GM23248 (cell line): ENCODE data around the gene VASP. TPM values are rescaled to one million over a fixed set of nuclear protein-coding genes. Genes with fewer than 3 reads are reported as not detected.

Experiments
- DNase-seq: peaks from one replicate; pipeline ENCODE4 v3.0.0-alpha.2; 2015
- H2AFZ ChIP-seq: fragments of 200-600 bp; sonication (generic); 2 replicates; pipeline ENCODE4 v1.6.1; 2016; ENCODE audit warnings: antibody characterized with exemption
- H3F3A ChIP-seq: fragments of 200-600 bp; sonication (generic); 2 replicates; pipeline ENCODE4 v1.6.1; 2016; ENCODE audit warnings: mild to moderate bottlenecking, antibody characterized with exemption, mixed run types; ENCODE audit not compliant: insufficient read depth
- H3K27ac ChIP-seq: fragments of 200-600 bp; sonication (generic); 2 replicates; pipeline ENCODE4 v1.5.1; 2016; ENCODE audit warnings: mild to moderate bottlenecking
- H3K27me3 ChIP-seq: fragments of 200-600 bp; sonication (generic); replicated peaks from 2 replicates; pipeline ENCODE4 v1.6.1; 2016; ENCODE audit warnings: mild to moderate bottlenecking; ENCODE audit not compliant: insufficient read depth
- H3K36me3 ChIP-seq: fragments of 200-600 bp; sonication (generic); 2 replicates; pipeline ENCODE4 v1.6.1; 2016; ENCODE audit warnings: low read depth, mild to moderate bottlenecking
- H3K4me1 ChIP-seq: fragments of 200-600 bp; sonication (generic); 2 replicates; pipeline ENCODE4 v1.6.1; 2016; ENCODE audit warnings: mild to moderate bottlenecking; ENCODE audit not compliant: insufficient read depth
- H3K4me2 ChIP-seq: fragments of 200-600 bp; sonication (generic); one replicate; pipeline ENCODE4 v1.6.1; 2016; ENCODE audit warnings: mild to moderate bottlenecking; ENCODE audit not compliant: unreplicated experiment
- H3K4me3 ChIP-seq: fragments of 200-600 bp; sonication (generic); 2 replicates; pipeline ENCODE4 v1.5.1; 2016; ENCODE audit warnings: mild to moderate bottlenecking
- H3K79me2 ChIP-seq: fragments of 200-600 bp; sonication (generic); 2 replicates; pipeline ENCODE4 v1.6.1; 2016; ENCODE audit warnings: mild to moderate bottlenecking; ENCODE audit not compliant: insufficient read depth
- H3K9ac ChIP-seq: fragments of 200-600 bp; sonication (generic); 2 replicates; pipeline ENCODE4 v1.6.1; 2016; ENCODE audit warnings: mild to moderate bottlenecking
- H3K9me2 ChIP-seq: fragments of 200-600 bp; sonication (generic); 2 replicates; pipeline ENCODE4 v1.6.1; 2016; ENCODE audit warnings: mixed run types, mild to moderate bottlenecking, moderate library complexity; ENCODE audit not compliant: insufficient read depth
- H3K9me3 ChIP-seq: fragments of 200-600 bp; sonication (generic); one replicate; pipeline ENCODE4 v1.6.1; 2017; ENCODE audit warnings: low read depth
- H4K20me1 ChIP-seq: fragments of 200-600 bp; sonication (generic); 2 replicates; pipeline ENCODE4 v1.6.0; 2016; ENCODE audit not compliant: insufficient read depth
- EZH2 ChIP-seq: fragments of 200-600 bp; sonication (generic); IDR thresholded peaks from 2 replicates; pipeline ENCODE4 v1.6.1; 2018; ENCODE audit warnings: antibody characterized with exemption, mild to moderate bottlenecking; ENCODE audit not compliant: insufficient read depth, poor library complexity, severe bottlenecking
- EZH2phosphoT487 ChIP-seq: fragments of 200-600 bp; sonication (generic); IDR thresholded peaks from 2 replicates; pipeline ENCODE4 v1.6.1; 2018; ENCODE audit warnings: antibody characterized with exemption, moderate library complexity, mild to moderate bottlenecking, low read depth; ENCODE audit not compliant: insufficient read depth
- WGBS, 2 experiments: methylation state at CpG; one replicate each; pipeline ENCODE4 v1.1.6; 2015 to 2017; ENCODE audit warnings: low lambda C conversion rate in 2 of 2, low coverage in 1 of 2; ENCODE audit errors: missing lambda C conversion rate in 2 of 2; 5-methylcytosine and 5-hydroxymethylcytosine counted together
- in situ Hi-C: fragments of 300-500 bp; cut with MboI; formaldehyde crosslinking; loops from 2 replicates; pipeline ENCODE4 v1.15.0; 2020
- polyA plus RNA-seq: library from polyadenylated mRNA; unstranded; fragments of >200 nt; fragmentation: Nextera tagmentation; extraction: Ambion mirVana; gene quantifications from 2 replicates; pipeline ENCODE4 v1.2.1, GENCODE V29; 2016
- total RNA-seq: library from RNA; depleted of rRNA; stranded (reverse); fragments of >200 nt; shearing (Covaris generic); gene quantifications from 2 replicates; pipeline ENCODE4 v1.2.3, GENCODE V29; 2014

VASP gene
- total and polyA plus RNA-seq, 2 experiments from 2014 or later, result 31.9 to 135 TPM

DNA sequence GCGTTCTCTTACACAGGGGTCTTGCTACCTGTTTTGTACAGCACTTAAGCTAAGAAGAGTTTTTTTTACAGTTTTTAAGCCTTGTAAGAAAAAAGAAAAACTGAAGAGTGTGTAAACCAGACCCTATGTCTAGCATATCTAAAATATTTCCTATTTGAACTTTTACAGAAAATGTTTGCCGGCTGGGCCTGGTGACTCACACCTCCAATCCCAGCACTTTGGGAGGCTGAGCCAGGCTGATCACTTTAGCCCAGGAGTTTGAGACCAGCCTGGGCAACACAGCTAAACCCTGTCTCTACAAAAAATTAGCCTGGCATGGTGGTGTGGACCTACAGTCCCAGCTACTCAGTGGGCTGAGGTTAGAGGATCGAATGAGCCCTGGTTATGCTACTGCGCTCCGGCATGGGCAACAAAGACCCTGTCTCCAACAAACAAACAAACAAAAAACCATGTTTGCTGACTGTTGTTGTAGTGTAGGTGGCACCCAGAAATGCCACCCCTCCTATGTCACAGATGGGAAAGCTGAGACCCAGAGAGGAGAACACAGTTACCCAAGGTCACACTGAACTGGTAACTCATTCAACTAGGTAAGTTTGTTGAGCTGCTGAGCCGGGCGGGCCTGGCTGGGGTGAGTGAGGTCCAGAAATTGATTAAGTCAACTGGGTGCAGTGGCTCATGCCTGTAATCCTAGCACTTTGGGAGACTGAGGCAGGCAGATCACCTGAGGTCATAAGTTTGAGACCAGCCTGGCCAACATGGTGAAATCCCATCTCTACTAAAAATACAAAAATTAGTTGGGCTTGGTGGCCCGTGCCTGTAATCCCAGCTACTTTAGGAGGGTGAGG, 1.9 kb upstream of the VASP start:
- peak; percentile 64 for DNase-seq
- Histone ChIP-seq H3K27ac (peak overlapping the region; percentile 72), H3K4me1 (peaks cover 15% of the 10 kb centered on the region), H3K9me2 (no peaks in the 10 kb centered on the region), H4K20me1 (no peaks in the 10 kb centered on the region), H3K4me2 (no peak overlapping the region), H3K36me3 (no peaks in the 10 kb centered on the region), H3K79me2 (peaks cover 31% of the 10 kb centered on the region), H3K9me3 (no peaks in the 10 kb centered on the region), H3K9ac (0 out of 2 replicates have a peak overlapping the region, but pooled peaks have one; percentile 86), H2AFZ (no peak overlapping the region), H3K4me3 (no peak overlapping the region), H3F3A (peaks cover 16% of the 10 kb centered on the region), H3K27me3 (no peaks in the 10 kb centered on the region)
- TF ChIP-seq EZH2phosphoT487, result no peak
- TF ChIP-seq EZH2, result no peak
- 78 to 79% methylated on average over 8 of the region's 8 CpGs for WGBS, 2 experiments
- in situ Hi-C loops, result no loop called here

DNA sequence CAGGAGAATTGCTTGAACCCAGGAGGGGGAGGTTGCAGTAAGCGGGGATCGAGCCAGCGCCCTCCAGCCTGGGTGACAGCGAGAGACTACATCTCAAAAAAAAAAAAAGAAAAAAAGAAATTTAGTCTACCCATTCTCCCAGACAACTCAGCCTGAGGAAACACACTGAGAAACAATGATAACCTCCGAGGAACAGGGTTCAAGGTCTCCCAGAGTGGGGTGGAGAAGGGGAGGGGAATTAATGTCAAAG, 1.4 kb upstream of the VASP start:
- no peaks in the 10 kb centered on the region for H3K27me3 ChIP-seq
- H3K79me2 ChIP-seq, result peaks cover 36% of the 10 kb centered on the region
- H3K4me1 ChIP-seq, result peaks cover 15% of the 10 kb centered on the region
- TF ChIP-seq EZH2phosphoT487 (no peak), EZH2 (no peak)
- no peaks in the 10 kb centered on the region for H3K9me2 ChIP-seq
- H3K4me2 ChIP-seq, result peak overlapping the region; percentile 97
- peak overlapping the region; percentile 99 for H3K4me3 ChIP-seq
- H3F3A ChIP-seq, result peaks cover 16% of the 10 kb centered on the region
- DNase-seq, result no peak
- H4K20me1 ChIP-seq, result no peaks in the 10 kb centered on the region
- peak overlapping the region; percentile 86 for H3K9ac ChIP-seq
- WGBS, 2 experiments, result 36 to 53% methylated on average over 5 of the region's 5 CpGs
- peak overlapping the region; percentile 72 for H3K27ac ChIP-seq
- no peaks in the 10 kb centered on the region for H3K36me3 ChIP-seq
- in situ Hi-C loops, result no loop called here
- no peaks in the 10 kb centered on the region for H3K9me3 ChIP-seq
- peak overlapping the region; percentile 88 for H2AFZ ChIP-seq

- TF ChIP-seq EZH2phosphoT487, result no peak
- TF ChIP-seq EZH2, result no peak
- Histone ChIP-seq H3K36me3 (no peaks in the 10 kb centered on the region), H2AFZ (peak overlapping the region; percentile 88), H3K9me3 (no peaks in the 10 kb centered on the region), H3F3A (peaks cover 16% of the 10 kb centered on the region), H3K27ac (peak overlapping the region; percentile 72), H3K4me2 (peak overlapping the region; percentile 97), H4K20me1 (no peaks in the 10 kb centered on the region), H3K79me2 (peaks cover 41% of the 10 kb centered on the region), H3K9ac (peak overlapping the region; percentile 86), H3K9me2 (no peaks in the 10 kb centered on the region), H3K27me3 (no peaks in the 10 kb centered on the region), H3K4me1 (peaks cover 15% of the 10 kb centered on the region), H3K4me3 (peak overlapping the region; percentile 99)
- in situ Hi-C loops, result no loop called here
- DNase-seq, result peak; percentile 96
- 1 to 3% methylated on average over 24 to 42 of the region's 47 CpGs for WGBS, 2 experiments
These were observed 862 bp upstream of the VASP start for GRCh38 chr19:45506246-45506988.

DNA sequence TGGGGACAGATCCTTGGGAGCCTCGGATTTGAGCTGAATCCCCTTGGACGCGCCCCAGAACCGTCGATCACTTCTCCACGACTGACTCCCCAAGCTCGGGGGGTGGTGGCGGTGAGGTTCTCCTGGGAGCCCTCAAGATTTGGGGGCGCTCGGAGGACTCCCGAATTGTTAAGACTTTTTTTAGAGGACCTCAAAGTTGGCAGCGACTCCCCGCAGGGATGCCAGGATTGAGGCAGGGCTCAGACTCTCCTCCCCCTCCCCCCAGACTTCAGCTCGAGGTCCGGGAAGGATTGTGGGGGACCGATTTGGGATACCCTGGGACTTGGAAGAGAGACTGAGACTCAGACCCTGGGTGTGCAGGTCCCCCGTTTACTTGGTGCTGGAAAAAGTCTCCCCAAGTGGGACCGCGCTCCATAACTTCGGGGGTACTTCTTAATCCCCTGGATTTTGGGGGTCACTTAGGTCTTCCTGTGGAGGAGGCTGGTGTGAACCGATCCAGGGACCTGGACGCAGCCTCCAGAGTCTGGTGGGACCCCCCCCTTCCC, 665 bp downstream of the VASP start:
- peak; percentile 65 for DNase-seq
- Histone ChIP-seq H3K27me3 (no peaks in the 10 kb centered on the region), H2AFZ (peak overlapping the region; percentile 88), H3K27ac (peak overlapping the region; percentile 72), H3K4me3 (peak overlapping the region; percentile 99), H3K36me3 (no peaks in the 10 kb centered on the region), H3K4me1 (peaks cover 15% of the 10 kb centered on the region), H3K9me3 (no peaks in the 10 kb centered on the region), H3K9me2 (no peaks in the 10 kb centered on the region), H4K20me1 (no peaks in the 10 kb centered on the region), H3K4me2 (peak overlapping the region; percentile 97), H3K9ac (peak overlapping the region; percentile 86), H3K79me2 (peaks cover 57% of the 10 kb centered on the region), H3F3A (peaks cover 16% of the 10 kb centered on the region)
- in situ Hi-C loops, result no loop called here
- TF ChIP-seq EZH2, result no peak
- TF ChIP-seq EZH2phosphoT487, result no peak
- 0 to 2% methylated on average over 18 to 19 of the region's 22 CpGs for WGBS, 2 experiments
